Aorta (tissue), 5 donors: ENCODE measurements around the gene NXPH1. TPM values are rescaled to one million over a fixed set of nuclear protein-coding genes. Genes with fewer than 3 reads are reported as not detected.
"Not testable (repeated sequence)": the region's sequence is repeated elsewhere in the genome, so short reads cannot be mapped to it uniquely, and the experiment has no call there.

Source experiments
- ATAC-seq: fragments of 200-7000 bp; cut with Tn5 transposase; one replicate; pipeline ENCODE4 v1.9.1; 2022; ENCODE audit warnings: moderate library complexity; ENCODE audit not compliant: low FRiP score
- DNase-seq, 2 donors: peaks; one replicate each; pipeline ENCODE4 v3.0.0-alpha.2; 2020
- H3K27ac ChIP-seq, 2 donors: one replicate each; pipeline ENCODE4 v1.5.1; 2013; ENCODE audit warnings: low read length in 2 of 2, mild to moderate bottlenecking in 2 of 2, moderate library complexity in 2 of 2, control low read depth in 1 of 2, inconsistent platforms in 1 of 2, low read depth in 1 of 2
- H3K27me3 ChIP-seq, 2 donors: one replicate each; pipeline ENCODE4 v1.6.1; 2013; ENCODE audit warnings: control low read depth in 1 of 2, low read length in 1 of 2, mild to moderate bottlenecking in 1 of 2, moderate library complexity in 1 of 2; ENCODE audit not compliant: insufficient read depth in 2 of 2, control insufficient read depth in 1 of 2
- H3K36me3 ChIP-seq, 2 donors: one replicate each; pipeline ENCODE4 v1.6.1; 2013; ENCODE audit warnings: control low read depth in 1 of 2, low read length in 1 of 2, mild to moderate bottlenecking in 1 of 2; ENCODE audit not compliant: insufficient read depth in 2 of 2, control insufficient read depth in 1 of 2
- H3K4me1 ChIP-seq, 2 donors: one replicate each; pipeline ENCODE4 v1.6.1; 2013; ENCODE audit warnings: low read length in 2 of 2, control low read depth in 1 of 2, mild to moderate bottlenecking in 1 of 2, moderate library complexity in 1 of 2; ENCODE audit not compliant: insufficient read depth in 2 of 2, control insufficient read depth in 1 of 2
- H3K4me3 ChIP-seq, 2 donors: one replicate each; pipeline ENCODE4 v1.5.1; 2013; ENCODE audit warnings: low read length in 2 of 2, control low read depth in 1 of 2, mild to moderate bottlenecking in 1 of 2
- H3K9me3 ChIP-seq: one replicate; pipeline ENCODE4 v1.6.1; 2013; ENCODE audit warnings: mild to moderate bottlenecking, low read length; ENCODE audit not compliant: control insufficient read depth
- WGBS, 2 donors: extraction: QIAGEN DNeasy Blood & Tissue Kit; methylation state at CpG; one replicate each; pipeline ENCODE4 v1.1.7; 2013; 5-methylcytosine and 5-hydroxymethylcytosine counted together
- intact Hi-C, 2 donors: fragments of 100-400 bp; cut with DNase I; formaldehyde crosslinking; loops; one replicate each; pipeline versions ENCODE4 v1.14.2 to v1.15.0; 2022
- polyA plus RNA-seq, 2 donors: library from polyadenylated mRNA; stranded (reverse); fragments of 200-250 nt; gene quantifications; one replicate each; pipeline ENCODE4 v1.2.3, GENCODE V29; 2013
- total RNA-seq, 2 donors: library from RNA; stranded (reverse); fragmentation: NEBNext Ultra II Directional; extraction: Animal tissue kit (Norgen Biotek cat#: 25700); gene quantifications; one replicate each; pipeline ENCODE4 v1.2.1, GENCODE V29; 2021
- donor health status: healthy with polysubstance abuse.
- donor health status: Bipolar disorder and iron deficiency.
- donor health status: DM: no; HTN: no; CAD: no.
- donor health status: DM: no; HTN: no; CAD: no.
- donor health status: DM: yes; HTN: yes; CAD: no.

NXPH1 gene
- total and polyA plus RNA-seq, 4 donors = not detected

GRCh38 chr7:8719102-8719501 is 285.7 kb downstream of the NXPH1 start:
- Histone ChIP-seq H3K9me3 (no peaks in the 10 kb centered on the region), H3K4me3 (no peak overlapping the region), H3K27me3 (no peaks in the 10 kb centered on the region), H3K36me3 (no peaks in the 10 kb centered on the region), H3K4me1 (no peaks in the 10 kb centered on the region), H3K27ac (no peak overlapping the region)
- intact Hi-C loops = no loop called here
- WGBS, 2 donors = 80 to 89% methylated on average over 1 of the region's 1 CpG
- DNase-seq (no peak), ATAC-seq (no peak)

- no peak overlapping the region for H3K4me3 ChIP-seq
- ATAC-seq (no peak), DNase-seq (no peak)
- intact Hi-C loops = no loop called here
- H3K9me3 ChIP-seq = no peaks in the 10 kb centered on the region
- WGBS, 2 donors = 14 to 18% methylated on average over 4 of the region's 4 CpGs
- H3K27ac ChIP-seq = no peak overlapping the region
- H3K27me3 ChIP-seq = no peaks in the 10 kb centered on the region
- no peaks in the 10 kb centered on the region for H3K4me1 ChIP-seq
- no peaks in the 10 kb centered on the region for H3K36me3 ChIP-seq
Observed at GRCh38 chr7:8724080-8724718, 290.8 kb downstream of the NXPH1 start.

GRCh38 chr7:8731756-8732155 is 298.3 kb downstream of the NXPH1 start:
- H3K4me1 ChIP-seq, DNase-seq, H3K36me3 ChIP-seq, H3K4me3 ChIP-seq, intact Hi-C loops, ATAC-seq, H3K27ac ChIP-seq, H3K27me3 ChIP-seq, H3K9me3 ChIP-seq: not testable (repeated sequence)
- 86 to 92% methylated on average over 12 to 14 of the region's 14 CpGs for WGBS, 2 donors

- 62 to 66% methylated on average over 1 of the region's 1 CpG for WGBS, 2 donors
- peaks cover 3% of the 10 kb centered on the region for H3K9me3 ChIP-seq
- no peak overlapping the region for H3K4me3 ChIP-seq
- DNase-seq (no peak), ATAC-seq (no peak)
- H3K4me1 ChIP-seq = no peaks in the 10 kb centered on the region
- no peak overlapping the region for H3K27ac ChIP-seq
- intact Hi-C loops = no loop called here
- no peaks in the 10 kb centered on the region for H3K36me3 ChIP-seq
- H3K27me3 ChIP-seq = no peaks in the 10 kb centered on the region
Observed at GRCh38 chr7:8739837-8740236, 306.4 kb downstream of the NXPH1 start.

- ATAC-seq (no peak), DNase-seq (no peak)
- Histone ChIP-seq H3K4me1 (no peaks in the 10 kb centered on the region), H3K36me3 (no peaks in the 10 kb centered on the region), H3K9me3 (peaks cover 3% of the 10 kb centered on the region), H3K27ac (no peak overlapping the region), H3K27me3 (no peaks in the 10 kb centered on the region), H3K4me3 (no peak overlapping the region)
- intact Hi-C loops = no loop called here
- WGBS, 2 donors = 90 to 92% methylated on average over 2 of the region's 2 CpGs
Observed at GRCh38 chr7:8742837-8743236, 309.4 kb downstream of the NXPH1 start.

- DNase-seq (no peak), ATAC-seq (no peak)
- no peak overlapping the region for H3K4me3 ChIP-seq
- intact Hi-C loops = no loop called here
- 32 to 46% methylated on average over 1 of the region's 1 CpG for WGBS, 2 donors
- H3K4me1 ChIP-seq = no peaks in the 10 kb centered on the region
- no peaks in the 10 kb centered on the region for H3K36me3 ChIP-seq
- peaks cover 0 to 2% of the 10 kb centered on the region in 2 donors for H3K27me3 ChIP-seq
- no peaks in the 10 kb centered on the region for H3K9me3 ChIP-seq
- no peak overlapping the region for H3K27ac ChIP-seq
Observed at GRCh38 chr7:8747338-8747737, 313.9 kb downstream of the NXPH1 start.

GRCh38 chr7:8751557-8752231 is 318.3 kb downstream of the NXPH1 start:
- Histone ChIP-seq H3K4me1 (no peaks in the 10 kb centered on the region), H3K9me3 (no peaks in the 10 kb centered on the region), H3K4me3 (no peak overlapping the region), H3K36me3 (no peaks in the 10 kb centered on the region), H3K27ac (no peak overlapping the region), H3K27me3 (peaks cover 0 to 2% of the 10 kb centered on the region in 2 donors)
- 82 to 83% methylated on average over 4 of the region's 4 CpGs for WGBS, 2 donors
- intact Hi-C loops = no loop called here
- ATAC-seq (no peak), DNase-seq (no peak)

- WGBS, 2 donors = 84 to 89% methylated on average over 3 of the region's 3 CpGs
- DNase-seq = no peak
Observed at GRCh38 chr7:8753355-8753754, 319.9 kb downstream of the NXPH1 start.

GRCh38 chr7:8761731-8762130 is 328.3 kb downstream of the NXPH1 start:
- Histone ChIP-seq H3K27me3 (no peaks in the 10 kb centered on the region), H3K4me3 (no peak overlapping the region), H3K9me3 (no peaks in the 10 kb centered on the region), H3K4me1 (no peaks in the 10 kb centered on the region), H3K27ac (no peak overlapping the region), H3K36me3 (no peaks in the 10 kb centered on the region)
- ATAC-seq (no peak), DNase-seq (no peak)
- WGBS, 2 donors = 70 to 74% methylated on average over 1 of the region's 1 CpG
- intact Hi-C loops = no loop called here

More at GRCh38 chr7:8753355-8753754, 319.9 kb downstream of the NXPH1 start:
- H3K9me3 ChIP-seq = no peaks in the 10 kb centered on the region
- no peak overlapping the region for H3K4me3 ChIP-seq
- H3K4me1 ChIP-seq = no peaks in the 10 kb centered on the region
- ATAC-seq = no peak
- H3K27ac ChIP-seq = no peak overlapping the region
- no peaks in the 10 kb centered on the region for H3K36me3 ChIP-seq
- peaks cover 0 to 2% of the 10 kb centered on the region in 2 donors for H3K27me3 ChIP-seq
- intact Hi-C loops = no loop called here
